Vagina (tissue), 2 donors: ENCODE results near the gene MAZ. TPM values are rescaled to one million over a fixed set of nuclear protein-coding genes. Genes with fewer than 3 reads are reported as not detected.
A peak's percentile ranks its signal among the peaks of the same experiment; 100 is the strongest.

ENCODE experiments used
- DNase-seq, 2 donors: peaks; one replicate each; pipeline ENCODE4 v3.0.0-alpha.2; 2017; ENCODE audit errors: extremely low spot score in 2 of 2
- H3K27ac ChIP-seq: fragments of 200-600 bp; sonication (generic); one replicate; pipeline ENCODE4 v1.5.1; 2019
- H3K27me3 ChIP-seq: fragments of 200-600 bp; sonication (generic); one replicate; pipeline ENCODE4 v1.5.1; 2019
- H3K36me3 ChIP-seq, 2 donors: fragments of 200-600 bp; sonication (generic); one replicate each; pipeline ENCODE4 v1.5.1; 2017 to 2019
- H3K4me1 ChIP-seq: fragments of 200-600 bp; sonication (generic); one replicate; pipeline ENCODE4 v1.5.1; 2019
- H3K4me3 ChIP-seq, 2 donors: fragments of 200-600 bp; sonication (generic); 1 replicate in 1 of 2; 2 replicates in 1 of 2; pipeline ENCODE4 v1.5.1; 2016 to 2019
- H3K9me3 ChIP-seq: fragments of 200-600 bp; sonication (generic); one replicate; pipeline ENCODE4 v1.5.1; 2019
- POLR2A ChIP-seq, 2 donors: fragments of 450-650 bp; IDR thresholded peaks; one replicate each; pipeline ENCODE4 v1.6.1; 2017; ENCODE audit warnings: antibody characterized with exemption in 2 of 2, mild to moderate bottlenecking in 2 of 2, moderate library complexity in 2 of 2
- POLR2AphosphoS5 ChIP-seq, 2 donors: sonication (generic); formaldehyde crosslinking; IDR thresholded peaks; one replicate each; pipeline ENCODE4 v1.9.0; 2017; ENCODE audit warnings: antibody characterized with exemption in 2 of 2, mild to moderate bottlenecking in 2 of 2, low read depth in 1 of 2; ENCODE audit not compliant: insufficient read depth in 1 of 2
- intact Hi-C: fragments of 100-400 bp; cut with DNase I; formaldehyde crosslinking; loops from one replicate; pipeline ENCODE4 v1.15.1; 2023
- total RNA-seq: library from RNA; depleted of rRNA; stranded (reverse); fragments of >200 nt; gene quantifications from one replicate; pipeline ENCODE4 v1.2.3, GENCODE V29; 2016
- TF ChIP-seq, protein P1 (sequence below), 3 experiments: fragments of 450-650 bp in 2 of 3; fragments of 200-600 bp in 1 of 3; sonication (generic) in 1 of 3; IDR thresholded peaks; one replicate each; pipeline ENCODE4 v1.5.1; 2017 to 2019; ENCODE audit warnings: antibody characterized with exemption in 3 of 3, mild to moderate bottlenecking in 2 of 3, moderate library complexity in 2 of 3

The MAZ gene
- total RNA-seq, 1 donor from 2014 or later, result 87.7 TPM

DNA sequence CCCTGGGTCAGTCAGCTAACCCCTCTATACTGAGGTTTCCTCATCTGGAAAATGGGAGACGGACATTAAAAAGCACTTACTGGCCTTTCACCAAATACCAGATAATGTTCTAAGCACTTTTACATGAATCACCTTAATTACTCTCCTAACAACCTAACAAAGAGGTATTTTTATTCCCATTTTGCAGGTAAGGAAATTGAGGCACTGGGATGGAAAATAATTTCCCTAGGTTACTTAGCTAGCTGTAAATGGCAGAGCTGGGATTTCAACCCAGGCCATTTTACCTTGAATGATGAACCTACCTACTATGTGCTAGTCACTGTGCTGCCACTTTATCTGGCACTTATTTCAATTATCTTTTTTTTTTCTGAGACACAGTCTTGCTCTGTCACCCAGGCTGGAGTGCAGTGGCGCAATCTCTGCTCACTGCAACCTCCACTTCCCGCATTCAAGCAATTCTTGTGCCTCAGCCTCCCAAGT, 12.1 kb upstream of the MAZ start:
- H3K36me3 ChIP-seq, result peaks cover 0 to 25% of the 10 kb centered on the region in 2 donors
- DNase-seq, result no peak
- intact Hi-C loops, result no loop called here
- no peaks in the 10 kb centered on the region for H3K27me3 ChIP-seq
- TF ChIP-seq POLR2AphosphoS5 (IDR thresholded peaks at IDR 0.05; ENCODE audit: insufficient read depth in 1 of 2, low read depth in 1 of 2) (no peak), POLR2A (IDR thresholded peaks at IDR 0.05) (no peak)
- TF ChIP-seq, protein P1, sequence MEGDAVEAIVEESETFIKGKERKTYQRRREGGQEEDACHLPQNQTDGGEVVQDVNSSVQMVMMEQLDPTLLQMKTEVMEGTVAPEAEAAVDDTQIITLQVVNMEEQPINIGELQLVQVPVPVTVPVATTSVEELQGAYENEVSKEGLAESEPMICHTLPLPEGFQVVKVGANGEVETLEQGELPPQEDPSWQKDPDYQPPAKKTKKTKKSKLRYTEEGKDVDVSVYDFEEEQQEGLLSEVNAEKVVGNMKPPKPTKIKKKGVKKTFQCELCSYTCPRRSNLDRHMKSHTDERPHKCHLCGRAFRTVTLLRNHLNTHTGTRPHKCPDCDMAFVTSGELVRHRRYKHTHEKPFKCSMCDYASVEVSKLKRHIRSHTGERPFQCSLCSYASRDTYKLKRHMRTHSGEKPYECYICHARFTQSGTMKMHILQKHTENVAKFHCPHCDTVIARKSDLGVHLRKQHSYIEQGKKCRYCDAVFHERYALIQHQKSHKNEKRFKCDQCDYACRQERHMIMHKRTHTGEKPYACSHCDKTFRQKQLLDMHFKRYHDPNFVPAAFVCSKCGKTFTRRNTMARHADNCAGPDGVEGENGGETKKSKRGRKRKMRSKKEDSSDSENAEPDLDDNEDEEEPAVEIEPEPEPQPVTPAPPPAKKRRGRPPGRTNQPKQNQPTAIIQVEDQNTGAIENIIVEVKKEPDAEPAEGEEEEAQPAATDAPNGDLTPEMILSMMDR (IDR thresholded peaks at IDR 0.05), result no peak
- no peak overlapping the region for H3K4me3 ChIP-seq
- H3K9me3 ChIP-seq, result no peaks in the 10 kb centered on the region
- peaks cover 25% of the 10 kb centered on the region for H3K4me1 ChIP-seq
- H3K27ac ChIP-seq, result no peak overlapping the region

DNA sequence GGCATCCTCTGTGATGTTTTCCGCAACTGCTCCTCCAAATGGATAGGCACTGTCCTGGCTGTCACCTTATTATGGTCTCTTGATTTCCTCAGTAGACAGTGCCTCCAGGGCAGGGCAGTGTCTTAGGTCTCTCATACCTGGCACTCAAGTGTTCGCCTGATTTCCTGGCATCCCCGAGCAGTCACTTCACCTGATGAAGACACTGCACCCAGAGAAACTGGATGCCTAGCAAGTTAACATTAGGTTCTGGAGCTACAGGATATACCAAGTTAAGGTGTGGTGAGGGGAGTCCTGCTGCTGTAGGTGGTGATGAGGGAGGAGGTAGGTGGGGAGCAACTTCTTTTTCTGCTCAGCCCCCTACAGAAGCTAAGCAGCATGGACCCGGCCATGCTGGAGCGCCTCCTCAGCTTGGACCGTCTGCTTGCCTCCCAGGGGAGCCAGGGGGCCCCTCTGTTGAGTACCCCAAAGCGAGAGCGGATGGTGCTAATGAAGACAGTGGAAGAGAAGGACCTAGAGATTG, 3.9 kb upstream of the MAZ start:
- Histone ChIP-seq H3K27ac (no peak overlapping the region), H3K9me3 (no peaks in the 10 kb centered on the region), H3K27me3 (no peaks in the 10 kb centered on the region), H3K4me3 (no peak overlapping the region), H3K4me1 (peaks cover 14% of the 10 kb centered on the region), H3K36me3 (peaks cover 0 to 24% of the 10 kb centered on the region in 2 donors)
- no peak for DNase-seq
- intact Hi-C loops, result no loop called here
- TF ChIP-seq POLR2A (IDR thresholded peaks at IDR 0.05) (no peak), POLR2AphosphoS5 (IDR thresholded peaks at IDR 0.05; ENCODE audit: insufficient read depth in 1 of 2, low read depth in 1 of 2) (no peak)
- TF ChIP-seq, protein P1 (IDR thresholded peaks at IDR 0.05), result no peak

DNA sequence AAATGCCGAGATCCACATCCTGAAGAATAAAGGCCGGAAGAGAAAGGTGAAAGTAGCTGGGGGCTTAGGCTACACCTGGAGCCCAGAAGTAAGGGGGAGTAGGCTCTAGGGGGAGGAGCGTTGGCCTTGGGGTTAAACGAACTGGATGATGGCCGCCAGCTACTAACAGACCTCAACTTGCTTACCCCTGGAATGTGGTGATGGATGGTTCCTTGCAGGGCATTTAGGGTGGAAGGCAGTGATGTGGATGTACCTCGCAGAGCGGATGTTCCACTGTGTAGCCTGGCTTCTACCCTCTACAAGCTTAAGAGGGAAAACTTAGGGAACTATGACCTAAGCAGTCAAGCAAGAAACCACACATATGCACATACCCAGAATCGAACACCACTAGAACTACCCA, 2.3 kb upstream of the MAZ start:
- Histone ChIP-seq H3K4me3 (peak overlapping the region in 1 of 2 donors; percentile 91), H3K9me3 (no peaks in the 10 kb centered on the region), H3K4me1 (peaks cover 30% of the 10 kb centered on the region), H3K27ac (peak overlapping the region; percentile 98), H3K36me3 (peaks cover 0 to 19% of the 10 kb centered on the region in 2 donors), H3K27me3 (no peaks in the 10 kb centered on the region)
- no peak for TF ChIP-seq POLR2AphosphoS5 (IDR thresholded peaks at IDR 0.05; ENCODE audit: insufficient read depth in 1 of 2, low read depth in 1 of 2)
- TF ChIP-seq, protein P1 (IDR thresholded peaks at IDR 0.05), result no peak
- TF ChIP-seq POLR2A (IDR thresholded peaks at IDR 0.05), result no peak
- no peak for DNase-seq
- intact Hi-C loops, result no loop called here

DNA sequence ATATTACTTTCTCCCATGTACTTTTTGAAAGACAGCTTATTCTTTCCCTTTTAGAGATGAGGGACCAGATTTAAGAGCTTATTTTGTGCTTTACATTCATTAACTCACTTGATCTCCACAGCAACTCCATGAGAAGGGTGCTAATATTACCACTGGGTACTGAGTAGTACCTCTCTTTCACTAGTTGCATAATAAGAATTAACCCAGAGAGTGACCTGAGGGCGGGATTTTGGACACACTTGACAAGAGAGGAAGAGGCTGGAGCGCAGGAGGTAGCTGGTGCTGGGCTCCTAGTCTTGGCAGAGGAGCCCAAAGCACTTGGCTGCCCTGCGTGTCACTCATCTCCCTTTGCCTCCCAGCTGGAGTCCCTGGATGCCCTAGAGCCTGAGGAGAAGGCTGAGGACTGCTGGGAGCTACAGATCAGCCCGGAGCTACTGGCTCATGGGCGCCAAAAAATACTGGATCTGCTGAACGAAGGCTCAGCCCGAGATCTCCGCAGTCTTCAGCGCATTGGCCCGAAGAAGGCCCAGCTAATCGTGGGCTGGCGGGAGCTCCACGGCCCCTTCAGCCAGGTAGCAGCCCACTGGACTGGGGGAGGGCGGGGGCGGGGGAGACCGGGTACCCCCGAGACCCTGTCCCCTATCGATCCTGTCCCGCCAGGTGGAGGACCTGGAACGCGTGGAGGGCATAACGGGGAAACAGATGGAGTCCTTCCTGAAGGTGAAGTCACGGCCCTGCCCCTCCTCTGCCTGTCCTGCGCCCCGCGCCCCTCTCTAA, 1.7 kb upstream of the MAZ start:
- no peak for TF ChIP-seq POLR2AphosphoS5 (IDR thresholded peaks at IDR 0.05; ENCODE audit: insufficient read depth in 1 of 2, low read depth in 1 of 2)
- TF ChIP-seq, protein P1 (IDR thresholded peaks at IDR 0.05), result no peak
- TF ChIP-seq POLR2A (IDR thresholded peaks at IDR 0.05), result no peak
- intact Hi-C loops, result loop anchor here (5.0 kb wide), 1 partner anchor 573 kb away; no protein-coding TSS in a partner anchor
- H3K27me3 ChIP-seq, result no peaks in the 10 kb centered on the region
- peak overlapping the region; percentile 81 to 91 for H3K4me3 ChIP-seq
- H3K4me1 ChIP-seq, result peaks cover 36% of the 10 kb centered on the region
- H3K36me3 ChIP-seq, result peaks cover 0 to 19% of the 10 kb centered on the region in 2 donors
- H3K27ac ChIP-seq, result peak overlapping the region; percentile 98
- H3K9me3 ChIP-seq, result no peaks in the 10 kb centered on the region
- no peak for DNase-seq
